Measurements from ENCODE around the gene TSPAN11. TPM values are rescaled to one million over a fixed set of nuclear protein-coding genes. Genes with fewer than 3 reads are reported as not detected.
"Not testable (repeated sequence)": the region's sequence is repeated elsewhere in the genome, so short reads cannot be mapped to it uniquely, and the experiment has no call there.

TSPAN11 gene
- polyA plus RNA-seq, 1 experiment, result 0.37 TPM

GRCh38 chr12:31011746-31012566 is 85.4 kb downstream of the TSPAN11 start:
- POLR2A ChIA-PET, result no interaction called here
- H3K4me3 ChIP-seq (ENCODE audit: low read depth, low read length), result no peak overlapping the region
- H3K27ac ChIP-seq (ENCODE audit: low read depth, low read length), result no peak overlapping the region
- peak; percentile 56 for TF ChIP-seq CTCF (IDR thresholded peaks at IDR 0.05; ENCODE audit: low read depth, low read length)
- DNase-seq (ENCODE audit: low read depth, low spot score), result no peak
- no peaks in the 10 kb centered on the region; the same call in 1 of the 2 replicates for H3K9me3 ChIP-seq (ENCODE audit: control insufficient read depth, insufficient read depth, low read length)
- CTCF ChIA-PET, result interaction anchor here (0.6 to 2.1 kb wide), 5 partner anchors 10 to 165 kb away, joined by 3 to 9 read pairs (median 5); no protein-coding TSS in a partner anchor
- no peaks in the 10 kb centered on the region for H3K27me3 ChIP-seq (ENCODE audit: control insufficient read depth, insufficient read depth, low read length)

GRCh38 chr12:31012567-31012891 is 86.0 kb downstream of the TSPAN11 start:
- H3K4me3 ChIP-seq (ENCODE audit: low read depth, low read length); POLR2A ChIA-PET; H3K27ac ChIP-seq (ENCODE audit: low read depth, low read length); H3K27me3 ChIP-seq (ENCODE audit: control insufficient read depth, insufficient read depth, low read length); H3K9me3 ChIP-seq (ENCODE audit: control insufficient read depth, insufficient read depth, low read length); DNase-seq (ENCODE audit: low read depth, low spot score): not testable (repeated sequence)
- CTCF ChIA-PET, result interaction anchor here (1.1 kb wide), 1 partner anchor 162 kb away, joined by 3 read pairs; no protein-coding TSS in a partner anchor

GRCh38 chr12:31015215-31015614 is 88.7 kb downstream of the TSPAN11 start:
- H3K27me3 ChIP-seq (ENCODE audit: control insufficient read depth, insufficient read depth, low read length), result peaks cover 3% of the 10 kb centered on the region
- CTCF ChIA-PET, result no interaction called here
- POLR2A ChIA-PET, result no interaction called here
- no peak for DNase-seq (ENCODE audit: low read depth, low spot score)
- H3K4me3 ChIP-seq (ENCODE audit: low read depth, low read length), result no peak overlapping the region
- no peak overlapping the region for H3K27ac ChIP-seq (ENCODE audit: low read depth, low read length)
- H3K9me3 ChIP-seq (ENCODE audit: control insufficient read depth, insufficient read depth, low read length), result no peaks in the 10 kb centered on the region; the same call in 1 of the 2 replicates
- no peak for TF ChIP-seq CTCF (IDR thresholded peaks at IDR 0.05; ENCODE audit: low read depth, low read length)

GRCh38 chr12:31016057-31016456 is 89.5 kb downstream of the TSPAN11 start:
- CTCF ChIA-PET, result interaction anchor here (0.7 kb wide), 1 partner anchor 256 kb away, joined by 3 read pairs; no protein-coding TSS in a partner anchor
- no peak for DNase-seq (ENCODE audit: low read depth, low spot score)
- Histone ChIP-seq H3K4me3 (ENCODE audit: low read depth, low read length) (no peak overlapping the region), H3K27me3 (ENCODE audit: control insufficient read depth, insufficient read depth, low read length) (peaks cover 3% of the 10 kb centered on the region), H3K27ac (ENCODE audit: low read depth, low read length) (no peak overlapping the region), H3K9me3 (ENCODE audit: control insufficient read depth, insufficient read depth, low read length) (no peaks in the 10 kb centered on the region; the same call in 1 of the 2 replicates)
- no peak for TF ChIP-seq CTCF (IDR thresholded peaks at IDR 0.05; ENCODE audit: low read depth, low read length)
- POLR2A ChIA-PET, result no interaction called here

- Histone ChIP-seq H3K4me3 (ENCODE audit: low read depth, low read length) (no peak overlapping the region), H3K27me3 (ENCODE audit: control insufficient read depth, insufficient read depth, low read length) (peaks cover 5% of the 10 kb centered on the region), H3K9me3 (ENCODE audit: control insufficient read depth, insufficient read depth, low read length) (no peaks in the 10 kb centered on the region), H3K27ac (ENCODE audit: low read depth, low read length) (no peak overlapping the region)
- ChIA-PET CTCF (no interaction called here), POLR2A (no interaction called here)
- no peak for TF ChIP-seq CTCF (IDR thresholded peaks at IDR 0.05; ENCODE audit: low read depth, low read length)
- DNase-seq (ENCODE audit: low read depth, low spot score), result no peak
Measured at GRCh38 chr12:31017535-31017934, 91.0 kb downstream of the TSPAN11 start.
